NB4 (cell line): ENCODE measurements around the gene DPPA5.

Experiments used
- CTCF ChIP-seq: IDR thresholded peaks from one replicate; pipeline ENCODE4 v1.5.1; 2012; ENCODE audit warnings: low read depth, low read length
- POLR2A ChIP-seq: IDR thresholded peaks from 2 replicates; pipeline ENCODE4 v1.6.1; 2011; ENCODE audit warnings: mild to moderate bottlenecking; ENCODE audit not compliant: insufficient read length; ENCODE audit errors: extremely low read depth

- TF ChIP-seq CTCF (no peak), POLR2A (no peak)
These were observed 12.7 kb downstream of the DPPA5 start for GRCh38 chr6:73341335-73341734.
